A673 (cell line): Measurements from ENCODE around the gene SEMA4D. TPM values are rescaled to one million over a fixed set of nuclear protein-coding genes. Genes with fewer than 3 reads are reported as not detected.

Source experiments
- BruUV-seq: library from RNA; stranded (reverse); fragments of 400-500 nt; replicated peaks from 2 replicates; lab custom pipeline; 2021; lab: Mats Ljungman, UMichigan
- CTCF ChIA-PET: fragments of 300-600 bp; sonication (Branson Sonifier 250); formaldehyde crosslinking; loops from one replicate; lab custom pipeline; 2022; ENCODE audit warnings: antibody characterized with exemption; lab: Charles Lee
- POLR2A ChIA-PET: fragments of 300-600 bp; sonication (Branson Sonifier 250); formaldehyde crosslinking; loops from one replicate; lab custom pipeline; 2022; ENCODE audit warnings: antibody characterized with exemption; ENCODE audit not compliant: low non-redundant PET; lab: Charles Lee
- DNase-seq: peaks from one replicate; pipeline ENCODE4 v3.0.0-alpha.2; 2015; ENCODE audit warnings: low spot score
- H3K27ac ChIP-seq: fragments of 200-600 bp; sonication (generic); 2 replicates; pipeline ENCODE4 v1.5.1; 2016; ENCODE audit warnings: mixed run types, low read depth, mild to moderate bottlenecking, mixed read lengths, antibody characterized with exemption, low read length; ENCODE audit not compliant: poor library complexity, severe bottlenecking
- H3K27me3 ChIP-seq: fragments of 200-600 bp; sonication (generic); replicated peaks from 2 replicates; pipeline ENCODE4 v1.6.1; 2017; ENCODE audit warnings: mixed run types, low read depth, mild to moderate bottlenecking, mixed read lengths, antibody characterized with exemption, low read length; ENCODE audit not compliant: insufficient read depth, poor library complexity
- H3K36me3 ChIP-seq: fragments of 200-600 bp; sonication (generic); 2 replicates; pipeline ENCODE4 v1.6.1; 2016; ENCODE audit warnings: mixed run types, mild to moderate bottlenecking, mixed read lengths, antibody characterized with exemption, low read length; ENCODE audit not compliant: insufficient read depth, poor library complexity, severe bottlenecking
- H3K4me1 ChIP-seq: fragments of 200-600 bp; sonication (generic); 2 replicates; pipeline ENCODE4 v1.6.1; 2017; ENCODE audit warnings: mixed run types, mild to moderate bottlenecking, mixed read lengths, antibody characterized with exemption, low read length; ENCODE audit not compliant: insufficient read depth, poor library complexity, severe bottlenecking
- H3K4me3 ChIP-seq: fragments of 200-600 bp; sonication (generic); 2 replicates; pipeline ENCODE4 v1.5.1; 2016; ENCODE audit warnings: low read depth, mixed run types, mild to moderate bottlenecking, mixed read lengths, low read length; ENCODE audit not compliant: poor library complexity, severe bottlenecking
- H3K9me3 ChIP-seq: fragments of 200-600 bp; sonication (generic); 2 replicates; pipeline ENCODE4 v1.6.1; 2016; ENCODE audit warnings: mixed run types, low read depth, mild to moderate bottlenecking, mixed read lengths, antibody characterized with exemption, low read length; ENCODE audit not compliant: poor library complexity, severe bottlenecking
- EZH2 ChIP-seq: fragments of 200-600 bp; sonication (generic); IDR thresholded peaks from 2 replicates; pipeline ENCODE4 v1.6.1; 2017; ENCODE audit warnings: borderline replicate concordance, low read depth, mild to moderate bottlenecking, mixed read lengths, antibody characterized with exemption, low read length; ENCODE audit not compliant: poor library complexity, severe bottlenecking
- intact Hi-C: fragments of 100-400 bp; cut with micrococcal nuclease; formaldehyde crosslinking; loops from one replicate; pipeline ENCODE4 v1.10.0; 2022; ENCODE audit not compliant: unreplicated experiment
- total RNA-seq: library from RNA; stranded (reverse); gene quantifications from 2 replicates; pipeline ENCODE4 v1.2.3, GENCODE V29; 2021
- TF ChIP-seq, protein P1 (sequence below): fragments of 300-800, 200-600 bp; sonication (generic); conservative IDR thresholded peaks from 2 replicates; pipeline ENCODE4 v1.5.1; 2017; ENCODE audit warnings: low read depth, mild to moderate bottlenecking, antibody characterized with exemption, low read length, moderate library complexity, mixed read lengths

Gene SEMA4D
- total RNA-seq, 1 experiment from 2014 or later, result 14.2 TPM

DNA sequence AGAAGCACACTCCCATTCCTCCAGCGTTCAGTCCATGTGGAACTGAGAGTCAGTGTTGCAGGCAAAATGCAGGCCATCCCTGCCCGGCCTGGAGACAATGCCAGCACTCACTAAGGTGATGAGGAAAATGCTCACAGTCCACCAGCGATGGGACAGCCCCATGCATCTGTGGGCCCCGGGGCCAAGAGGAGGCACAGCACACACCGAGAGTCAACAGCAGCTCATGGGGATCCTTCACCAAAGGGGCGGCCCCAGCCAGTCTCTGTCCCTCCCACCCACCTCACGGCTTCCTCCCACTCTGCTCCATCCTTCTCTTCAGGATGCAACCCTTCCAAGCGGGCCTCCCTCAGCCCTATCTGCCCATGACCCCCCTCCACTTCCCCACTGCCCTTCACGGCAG is 6.2 kb downstream of the SEMA4D start:
- DNase-seq, result no peak
- Histone ChIP-seq H3K27ac (no peak overlapping the region), H3K9me3 (no peaks in the 10 kb centered on the region), H3K36me3 (no peaks in the 10 kb centered on the region), H3K4me3 (no peak overlapping the region), H3K27me3 (no peaks in the 10 kb centered on the region), H3K4me1 (no peaks in the 10 kb centered on the region)
- TF ChIP-seq, protein P1, sequence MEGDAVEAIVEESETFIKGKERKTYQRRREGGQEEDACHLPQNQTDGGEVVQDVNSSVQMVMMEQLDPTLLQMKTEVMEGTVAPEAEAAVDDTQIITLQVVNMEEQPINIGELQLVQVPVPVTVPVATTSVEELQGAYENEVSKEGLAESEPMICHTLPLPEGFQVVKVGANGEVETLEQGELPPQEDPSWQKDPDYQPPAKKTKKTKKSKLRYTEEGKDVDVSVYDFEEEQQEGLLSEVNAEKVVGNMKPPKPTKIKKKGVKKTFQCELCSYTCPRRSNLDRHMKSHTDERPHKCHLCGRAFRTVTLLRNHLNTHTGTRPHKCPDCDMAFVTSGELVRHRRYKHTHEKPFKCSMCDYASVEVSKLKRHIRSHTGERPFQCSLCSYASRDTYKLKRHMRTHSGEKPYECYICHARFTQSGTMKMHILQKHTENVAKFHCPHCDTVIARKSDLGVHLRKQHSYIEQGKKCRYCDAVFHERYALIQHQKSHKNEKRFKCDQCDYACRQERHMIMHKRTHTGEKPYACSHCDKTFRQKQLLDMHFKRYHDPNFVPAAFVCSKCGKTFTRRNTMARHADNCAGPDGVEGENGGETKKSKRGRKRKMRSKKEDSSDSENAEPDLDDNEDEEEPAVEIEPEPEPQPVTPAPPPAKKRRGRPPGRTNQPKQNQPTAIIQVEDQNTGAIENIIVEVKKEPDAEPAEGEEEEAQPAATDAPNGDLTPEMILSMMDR, result no peak
- no peak for TF ChIP-seq EZH2
- ChIA-PET POLR2A (no interaction called here), CTCF (no interaction called here)
- intact Hi-C loops, result no loop called here
- BruUV-seq, result no TSS peak

DNA sequence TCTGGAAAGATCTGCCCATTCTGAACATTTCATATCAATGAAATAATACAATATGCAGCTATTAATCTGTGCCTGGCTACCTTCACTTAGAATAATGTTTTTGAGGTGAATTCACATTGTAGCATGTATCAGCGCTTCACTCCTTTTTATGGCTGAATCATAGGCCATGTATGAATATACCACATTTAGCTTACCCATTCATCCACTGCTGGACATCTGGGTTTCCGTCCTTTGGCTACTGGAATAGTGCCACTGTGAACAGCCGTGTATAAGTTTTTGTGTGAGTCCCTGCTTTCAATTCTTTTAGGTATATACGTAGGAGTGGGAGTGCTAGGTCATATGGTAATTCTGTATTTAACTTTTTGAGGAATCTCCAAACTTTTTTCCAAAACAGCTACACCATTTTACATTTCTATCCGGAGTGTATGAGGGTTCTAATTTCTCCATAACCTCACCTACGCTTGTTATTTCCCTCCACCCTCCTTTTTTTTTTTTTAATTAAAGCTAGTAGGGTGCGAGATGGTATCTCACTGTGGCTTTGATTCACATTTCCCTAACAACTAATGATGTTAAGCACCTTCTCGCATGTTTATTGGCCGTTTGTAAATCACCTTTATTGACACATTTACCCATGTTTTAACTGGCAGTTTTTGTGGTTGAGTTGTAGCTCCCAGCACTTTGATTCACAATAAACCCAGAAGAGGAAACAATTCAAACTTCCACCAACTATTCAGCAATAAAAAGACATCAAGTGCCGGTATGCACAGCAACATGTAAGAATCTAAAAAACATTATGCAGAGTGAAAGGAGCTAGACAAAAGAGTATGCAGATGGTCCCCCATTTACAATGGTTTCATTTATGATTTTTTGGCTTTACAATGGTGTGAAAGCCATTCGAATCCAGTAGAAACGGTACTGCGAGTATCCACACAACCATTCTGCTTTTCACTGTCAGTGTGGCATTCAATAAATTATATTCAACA is 8.1 kb downstream of the SEMA4D start:
- no peaks in the 10 kb centered on the region for H3K36me3 ChIP-seq
- DNase-seq, result no peak
- no peak overlapping the region for H3K4me3 ChIP-seq
- no peak overlapping the region for H3K27ac ChIP-seq
- intact Hi-C loops, result no loop called here
- TF ChIP-seq, protein P1, result no peak
- no peak for TF ChIP-seq EZH2
- ChIA-PET POLR2A (no interaction called here), CTCF (no interaction called here)
- no TSS peak for BruUV-seq
- H3K27me3 ChIP-seq, result no peaks in the 10 kb centered on the region
- H3K4me1 ChIP-seq, result no peaks in the 10 kb centered on the region
- no peaks in the 10 kb centered on the region for H3K9me3 ChIP-seq

DNA sequence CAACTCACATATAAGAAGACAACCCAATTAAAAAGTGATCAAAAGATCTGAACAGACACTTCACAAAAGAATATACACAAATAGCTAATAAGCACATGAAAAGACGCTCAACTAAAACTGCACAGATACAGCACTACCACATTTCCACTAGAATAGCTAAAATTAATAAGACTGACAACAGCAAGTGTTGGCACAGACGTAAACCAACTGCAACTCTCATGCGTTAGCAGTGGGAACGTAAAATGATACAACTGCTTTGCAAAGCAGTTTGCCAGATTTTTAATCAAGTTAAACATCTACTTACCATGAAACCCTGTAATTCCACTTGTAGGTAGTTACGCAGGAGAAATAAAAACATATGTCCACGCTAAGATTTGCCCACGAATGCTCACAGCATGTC is 9.0 kb downstream of the SEMA4D start:
- H3K36me3 ChIP-seq, result no peaks in the 10 kb centered on the region
- no peaks in the 10 kb centered on the region for H3K4me1 ChIP-seq
- ChIA-PET POLR2A (no interaction called here), CTCF (no interaction called here)
- no peak overlapping the region for H3K4me3 ChIP-seq
- BruUV-seq, result no TSS peak
- no peak overlapping the region for H3K27ac ChIP-seq
- no peak for DNase-seq
- no peaks in the 10 kb centered on the region for H3K9me3 ChIP-seq
- no peaks in the 10 kb centered on the region for H3K27me3 ChIP-seq
- TF ChIP-seq EZH2, result no peak
- TF ChIP-seq, protein P1, result no peak
- intact Hi-C loops, result no loop called here
